IPS DF 4.7 (cell line): ENCODE data around the gene OR2K2.
"Not testable (repeated sequence)": the region's sequence is repeated elsewhere in the genome, so short reads cannot be mapped to it uniquely, and the experiment has no call there.

Source experiments
- DNase-seq: peaks from one replicate; pipeline ENCODE4 v3.0.0-alpha.2; 2013; ENCODE audit warnings: low spot score; ENCODE audit errors: extremely low read depth

OR2K2 gene

DNA sequence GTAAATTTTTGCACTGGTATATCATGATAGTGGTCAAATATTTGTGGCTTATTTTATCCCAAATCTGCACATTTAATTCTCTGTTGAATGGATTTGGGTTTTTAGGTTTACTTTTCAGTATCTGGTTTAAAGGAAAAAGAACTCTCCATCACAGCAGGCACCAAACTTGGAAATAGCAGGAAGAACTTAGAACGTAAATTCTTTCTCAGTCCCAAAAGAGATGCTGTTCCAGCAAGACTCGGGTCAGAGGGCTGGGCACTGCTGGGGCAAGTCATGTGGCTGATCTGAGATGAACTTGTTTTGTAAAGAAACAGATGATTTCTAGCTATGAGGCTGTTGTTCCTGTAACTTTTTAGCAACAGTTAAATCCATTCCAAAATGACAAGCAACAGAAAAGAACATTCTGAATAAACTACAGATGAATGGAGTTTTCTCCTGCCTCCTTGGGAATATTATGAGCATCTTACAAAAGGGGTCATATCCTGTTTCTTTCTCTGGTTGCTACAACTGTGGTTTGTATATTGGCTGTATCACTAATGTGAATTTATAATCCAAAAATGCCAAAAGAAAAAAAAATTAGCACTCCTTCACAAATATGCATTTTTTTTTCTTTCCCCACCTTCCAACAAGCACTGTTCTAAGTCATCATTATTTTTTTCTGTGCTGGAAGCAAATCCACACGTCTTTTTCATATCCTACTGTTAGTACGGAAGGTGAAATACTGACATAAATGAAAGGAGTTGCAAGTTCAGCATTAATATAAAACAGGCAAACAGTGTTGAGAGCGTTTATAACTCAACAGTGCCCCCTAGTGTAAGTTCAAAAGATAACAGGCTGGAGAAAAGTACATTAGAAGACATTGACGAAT lies 31.1 kb downstream of the OR2K2 start:
- peak; percentile 22 for DNase-seq

GRCh38 chr9:111298111-111298510 lies 31.9 kb downstream of the OR2K2 start:
- DNase-seq: no peak

DNA sequence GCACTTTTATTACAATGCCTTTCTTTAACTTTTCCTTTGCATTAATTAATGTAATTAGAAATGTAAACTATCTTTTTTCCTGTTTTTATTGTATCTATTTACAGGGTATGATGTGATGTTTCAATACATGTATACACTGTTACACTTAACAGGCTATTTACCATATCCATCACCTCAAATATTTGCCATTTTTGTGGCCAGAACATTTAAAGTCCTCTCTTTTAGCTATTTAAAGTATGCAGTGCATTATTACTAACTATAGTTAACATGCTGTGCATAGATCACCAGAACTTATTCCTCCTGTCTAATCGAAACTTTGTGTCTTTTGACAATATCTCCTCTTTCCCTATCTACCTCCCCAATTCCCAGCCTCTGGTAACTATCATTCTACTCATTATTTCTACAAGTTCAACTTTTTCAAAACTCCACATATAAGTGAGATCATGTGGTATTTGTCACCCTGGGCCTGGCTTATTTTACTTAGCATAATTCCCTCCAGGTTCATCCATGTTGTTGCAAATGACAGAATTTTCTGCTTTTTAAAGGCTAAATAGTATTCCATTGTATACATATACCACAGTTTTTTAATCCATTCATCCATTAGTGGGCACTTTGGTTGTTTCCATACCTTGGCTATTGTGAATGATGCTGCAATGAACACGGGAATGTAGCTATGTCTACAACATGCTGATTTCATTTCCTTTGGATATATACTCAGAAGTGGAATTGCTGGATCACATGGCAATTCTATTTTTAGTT lies 32.8 kb downstream of the OR2K2 start:
- no peak for DNase-seq

- no peak for DNase-seq
Measured at GRCh38 chr9:111294691-111295451, 35.2 kb downstream of the OR2K2 start.

DNA sequence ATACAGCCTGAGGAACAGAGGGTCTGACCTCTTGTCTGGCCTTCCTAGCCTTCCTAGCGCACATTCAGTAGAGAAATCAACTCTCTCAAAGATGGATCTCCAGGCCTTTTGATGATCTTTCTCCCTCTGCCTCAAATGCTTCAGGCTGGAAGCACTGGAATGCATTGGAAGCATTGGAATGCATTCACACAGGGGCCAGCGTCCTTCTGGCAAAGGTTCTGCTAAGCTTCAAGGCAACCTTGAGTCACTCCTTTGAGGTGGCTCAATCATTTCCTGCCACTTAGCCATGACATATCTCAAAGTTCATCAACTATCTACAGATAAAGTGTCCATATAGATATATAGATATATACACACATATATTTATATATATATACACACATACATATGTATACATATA lies 42.9 kb downstream of the OR2K2 start:
- DNase-seq: no peak

DNA sequence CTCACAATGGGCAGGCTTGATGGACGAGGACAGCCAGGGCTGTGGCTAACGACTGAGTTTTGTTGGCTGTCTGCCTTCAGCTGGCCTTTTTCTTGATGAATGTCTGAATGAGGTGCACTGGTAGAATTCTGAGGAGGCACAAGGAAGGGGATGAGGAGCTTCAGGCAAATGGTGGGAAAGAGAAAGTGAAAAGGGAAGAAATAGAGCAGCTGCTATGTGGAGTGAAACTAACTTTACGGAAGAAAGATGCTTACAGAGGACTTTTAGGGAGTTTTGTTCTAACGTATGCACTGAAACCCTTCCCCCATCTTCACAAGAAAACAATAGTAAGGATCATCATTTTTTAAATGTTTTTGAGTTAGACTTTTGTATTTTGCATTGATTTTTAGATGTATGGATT lies 45.3 kb downstream of the OR2K2 start:
- no peak for DNase-seq

GRCh38 chr9:111282845-111283244 lies 47.2 kb downstream of the OR2K2 start:
- no peak for DNase-seq

- DNase-seq: not testable (repeated sequence)
Measured at GRCh38 chr9:111280795-111281194, 49.2 kb downstream of the OR2K2 start.
